ENCODE data around the gene CTH. TPM values are rescaled to one million over a fixed set of nuclear protein-coding genes. Genes with fewer than 3 reads are reported as not detected.

CTH gene
- total and polyA plus RNA-seq, 2 of the 13 experiments (the other 11 are each of a cell fraction or from before 2014, with no cell fraction given): 8.7 to 19.7 TPM

GRCh38 chr1:70410604-70411359 lies at the start of gene CTH (continued):
- TF ChIP-seq ASH2L (IDR thresholded peaks at IDR 0.05; ENCODE audit: insufficient read length, low read depth, low read length): peak; percentile 89
- 0 out of 2 replicates have a peak, but pooled peaks have one; percentile 20 for TF ChIP-seq SMAD9 (CRISPR knock-in tag; IDR thresholded peaks at IDR 0.05)
- TF ChIP-seq ZNF234 (CRISPR knock-in tag; conservative IDR thresholded peaks at IDR 0.05): no peak
- TF ChIP-seq PCBP2 (optimal IDR thresholded peaks at IDR 0.05; ENCODE audit: low read depth, low read length, poor library complexity, severe bottlenecking): no peak
- TF ChIP-seq SP2 (CRISPR knock-in tag; IDR thresholded peaks at IDR 0.05): peak; percentile 84
- TF ChIP-seq GMEB2 (CRISPR knock-in tag; IDR thresholded peaks at IDR 0.05; ENCODE audit: low read depth): no peak
- TF ChIP-seq TFAP4 (IDR thresholded peaks at IDR 0.05; ENCODE audit: borderline replicate concordance, low read depth): peak; percentile 33; the same call in 1 of the 2 replicates
- peak; percentile 59 for TF ChIP-seq KDM2A (CRISPR knock-in tag; IDR thresholded peaks at IDR 0.05; ENCODE audit: borderline replicate concordance, low read depth)
- TF ChIP-seq STAT5B (CRISPR knock-in tag; IDR thresholded peaks at IDR 0.05): no peak
- TF ChIP-seq ZNF512B (CRISPR knock-in tag; IDR thresholded peaks at IDR 0.05; ENCODE audit: borderline replicate concordance): peak; percentile 92
- TF ChIP-seq GMEB1 (CRISPR knock-in tag; IDR thresholded peaks at IDR 0.05; ENCODE audit: borderline replicate concordance): peak; percentile 60; the same call in 1 of the 2 replicates
- TF ChIP-seq FOXO4 (CRISPR knock-in tag; conservative IDR thresholded peaks at IDR 0.05): no peak
- peak; percentile 7; the same call in 1 of the 2 replicates for TF ChIP-seq THAP8 (CRISPR knock-in tag; IDR thresholded peaks at IDR 0.05; ENCODE audit: borderline replicate concordance)
- peak; percentile 77; the same call in 1 of the 2 replicates for TF ChIP-seq ARID3A (IDR thresholded peaks at IDR 0.05; ENCODE audit: low read depth, low read length)
- peak; percentile 51; the same call in 1 of the 2 replicates for TF ChIP-seq HIVEP1 (CRISPR knock-in tag; IDR thresholded peaks at IDR 0.05)
- no peak for TF ChIP-seq SCMH1 (CRISPR knock-in tag; IDR thresholded peaks at IDR 0.05; ENCODE audit: borderline replicate concordance)

Measured in HepG2 (cell line).